ENCODE data around the gene VDAC2.

- TF ChIP-seq CTCF (IDR thresholded peaks at IDR 0.05) = no peak
- no peak for TF ChIP-seq POLR2A (IDR thresholded peaks at IDR 0.05)
Observed at GRCh38 chr10:75176046-75176445, 34.5 kb upstream of the VDAC2 start.
